ENCODE measurements around the gene CSNK1A1L.
"Not testable (repeated sequence)": the region's sequence is repeated elsewhere in the genome, so short reads cannot be mapped to it uniquely, and the experiment has no call there.

- TF ChIP-seq CTCF, POLR2A (IDR thresholded peaks at IDR 0.05): not testable (repeated sequence)
Observed at GRCh38 chr13:37056228-37056627, 49.2 kb downstream of the CSNK1A1L start.

All from esophagus squamous epithelium (tissue), 4 donors.